Measurements from ENCODE around the gene OTUB2. TPM values are rescaled to one million over a fixed set of nuclear protein-coding genes. Genes with fewer than 3 reads are reported as not detected.

The OTUB2 gene
- total RNA-seq, 2 donors from 2014 or later, result 2.2 to 2.7 TPM

DNA sequence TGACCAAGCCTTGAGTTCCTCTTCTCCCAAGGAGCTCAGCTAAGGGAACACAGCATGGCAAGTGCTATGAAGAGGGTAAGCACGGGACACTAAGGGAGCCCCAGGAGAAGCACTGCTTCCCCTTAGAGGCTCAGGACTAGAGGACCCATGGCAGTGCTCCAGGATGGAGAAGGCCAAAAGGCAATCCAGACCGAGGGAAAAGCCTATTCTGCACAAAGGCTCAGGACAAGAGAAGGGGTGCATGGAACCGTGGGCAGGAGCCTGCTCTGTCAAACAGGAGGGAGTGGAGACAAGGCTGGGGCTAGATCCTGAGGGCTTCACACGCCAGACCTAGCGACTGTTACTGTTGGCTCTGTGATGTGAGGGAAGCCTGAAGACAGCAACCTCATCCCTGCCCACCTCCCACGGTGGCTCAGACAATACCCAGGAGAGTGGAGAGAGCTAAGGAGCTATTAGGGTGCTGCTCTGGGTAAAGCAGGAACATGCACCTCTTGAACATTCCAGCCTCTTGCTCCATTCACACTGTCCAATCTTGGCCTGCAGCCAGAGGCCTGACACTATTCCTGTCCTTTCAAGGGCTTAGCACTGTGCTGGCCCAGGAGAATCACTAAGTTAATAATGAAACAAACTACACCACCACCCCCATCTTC lies 24.2 kb downstream of the OTUB2 start:
- intact Hi-C loops (cut with DNase I), result loop anchor here (2.0 kb wide), 1 partner anchor 82 kb away; no protein-coding TSS in a partner anchor
- Histone ChIP-seq H3K36me3 (peaks cover 13% of the 10 kb centered on the region), H3K9ac (ENCODE audit: low read depth in 2 of 2, low read length in 2 of 2) (no peak overlapping the region)

DNA sequence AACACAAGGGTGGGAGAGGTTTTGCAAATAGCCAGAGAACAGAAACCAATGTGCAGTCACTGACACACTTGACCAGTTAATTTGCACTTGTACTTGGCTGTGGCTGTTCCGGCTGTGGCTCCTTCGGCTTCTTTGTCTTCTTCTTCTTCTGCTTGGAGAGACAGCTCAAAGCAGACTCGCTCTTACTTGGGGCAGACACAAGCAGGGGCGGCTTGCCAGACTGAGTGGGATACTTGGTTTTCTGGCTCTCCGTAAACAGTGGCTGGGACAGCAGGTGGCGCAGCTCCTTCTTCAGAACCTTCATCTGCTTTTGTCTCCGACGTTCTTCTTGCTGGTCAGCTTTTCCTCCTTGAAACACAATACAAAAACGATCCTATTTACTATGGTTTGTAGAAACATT lies 25.0 kb downstream of the OTUB2 start:
- no peak overlapping the region for H3K27ac ChIP-seq
- no peak overlapping the region for H3K9ac ChIP-seq (ENCODE audit: low read depth in 2 of 2, low read length in 2 of 2)
- intact Hi-C loops (cut with DNase I), result loop anchor here (2.0 kb wide), 1 partner anchor 82 kb away; no protein-coding TSS in a partner anchor
- peaks cover 18% of the 10 kb centered on the region for H3K36me3 ChIP-seq
- no peaks in the 10 kb centered on the region for H3K4me1 ChIP-seq
- no peaks in the 10 kb centered on the region for H3K27me3 ChIP-seq
- no peaks in the 10 kb centered on the region for H3K9me3 ChIP-seq
- H3K4me3 ChIP-seq, result no peak overlapping the region
- peak; percentile 38 for TF ChIP-seq CTCF (IDR thresholded peaks at IDR 0.05)
- DNase-seq, result peak; percentile 54

More for the DNA sequence above, 24.2 kb downstream of the OTUB2 start:
- H3K9me3 ChIP-seq, result no peaks in the 10 kb centered on the region
- H3K4me3 ChIP-seq, result no peak overlapping the region
- TF ChIP-seq CTCF (IDR thresholded peaks at IDR 0.05), result no peak
- H3K27ac ChIP-seq, result no peak overlapping the region
- no peaks in the 10 kb centered on the region for H3K4me1 ChIP-seq
- DNase-seq, result no peak
- no peaks in the 10 kb centered on the region for H3K27me3 ChIP-seq

GRCh38 chr14:94051779-94052178 lies 25.6 kb downstream of the OTUB2 start:
- TF ChIP-seq CTCF (IDR thresholded peaks at IDR 0.05), result no peak
- Histone ChIP-seq H3K27ac (no peak overlapping the region), H3K36me3 (peaks cover 20% of the 10 kb centered on the region), H3K27me3 (no peaks in the 10 kb centered on the region), H3K4me3 (no peak overlapping the region), H3K9ac (ENCODE audit: low read depth in 2 of 2, low read length in 2 of 2) (no peak overlapping the region), H3K4me1 (no peaks in the 10 kb centered on the region), H3K9me3 (no peaks in the 10 kb centered on the region)
- intact Hi-C loops (cut with DNase I), result loop anchor here (2.0 kb wide), 1 partner anchor 81 kb away; no protein-coding TSS in a partner anchor
- no peak for DNase-seq

GRCh38 chr14:94052199-94052598 lies 26.1 kb downstream of the OTUB2 start:
- intact Hi-C loops (cut with DNase I), result no loop called here
- peaks cover 20% of the 10 kb centered on the region for H3K36me3 ChIP-seq
- no peak overlapping the region for H3K4me3 ChIP-seq
- no peak for TF ChIP-seq CTCF (IDR thresholded peaks at IDR 0.05)
- no peaks in the 10 kb centered on the region for H3K9me3 ChIP-seq
- H3K4me1 ChIP-seq, result no peaks in the 10 kb centered on the region
- H3K9ac ChIP-seq (ENCODE audit: low read depth in 2 of 2, low read length in 2 of 2), result no peak overlapping the region
- no peaks in the 10 kb centered on the region for H3K27me3 ChIP-seq
- no peak for DNase-seq
- H3K27ac ChIP-seq, result no peak overlapping the region

DNA sequence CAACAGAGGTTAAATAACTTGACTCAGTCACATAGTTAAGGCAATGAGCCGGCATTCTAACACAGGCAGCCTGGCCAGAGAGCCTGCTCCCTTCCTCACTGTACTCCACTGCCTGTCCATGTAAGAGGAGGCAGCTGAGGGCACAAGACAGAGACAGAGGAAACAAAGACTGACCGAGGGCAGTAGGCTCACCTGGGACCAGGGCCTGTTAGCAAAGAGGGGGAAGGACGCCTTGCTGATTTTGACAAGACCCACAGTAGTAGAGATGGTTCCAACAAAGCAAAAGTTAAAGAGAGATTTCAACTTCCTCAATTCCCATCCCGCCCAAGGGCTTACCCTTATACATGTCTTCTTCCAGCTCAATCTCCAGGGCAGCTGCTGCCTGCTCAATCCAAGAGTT lies 26.5 kb downstream of the OTUB2 start:
- Histone ChIP-seq H3K36me3 (peaks cover 20% of the 10 kb centered on the region), H3K4me1 (no peaks in the 10 kb centered on the region), H3K9ac (ENCODE audit: low read depth in 2 of 2, low read length in 2 of 2) (no peak overlapping the region), H3K27ac (no peak overlapping the region), H3K4me3 (no peak overlapping the region), H3K9me3 (no peaks in the 10 kb centered on the region), H3K27me3 (no peaks in the 10 kb centered on the region)
- DNase-seq, result no peak
- no peak for TF ChIP-seq CTCF (IDR thresholded peaks at IDR 0.05)
- intact Hi-C loops (cut with DNase I), result no loop called here

Data from colonic mucosa (tissue), 4 donors.